ENCODE results near the gene POLR3H.
"Not testable (repeated sequence)": the region's sequence is repeated elsewhere in the genome, so short reads cannot be mapped to it uniquely, and the experiment has no call there.

POLR3H gene, protein sequence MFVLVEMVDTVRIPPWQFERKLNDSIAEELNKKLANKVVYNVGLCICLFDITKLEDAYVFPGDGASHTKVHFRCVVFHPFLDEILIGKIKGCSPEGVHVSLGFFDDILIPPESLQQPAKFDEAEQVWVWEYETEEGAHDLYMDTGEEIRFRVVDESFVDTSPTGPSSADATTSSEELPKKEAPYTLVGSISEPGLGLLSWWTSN

DNA sequence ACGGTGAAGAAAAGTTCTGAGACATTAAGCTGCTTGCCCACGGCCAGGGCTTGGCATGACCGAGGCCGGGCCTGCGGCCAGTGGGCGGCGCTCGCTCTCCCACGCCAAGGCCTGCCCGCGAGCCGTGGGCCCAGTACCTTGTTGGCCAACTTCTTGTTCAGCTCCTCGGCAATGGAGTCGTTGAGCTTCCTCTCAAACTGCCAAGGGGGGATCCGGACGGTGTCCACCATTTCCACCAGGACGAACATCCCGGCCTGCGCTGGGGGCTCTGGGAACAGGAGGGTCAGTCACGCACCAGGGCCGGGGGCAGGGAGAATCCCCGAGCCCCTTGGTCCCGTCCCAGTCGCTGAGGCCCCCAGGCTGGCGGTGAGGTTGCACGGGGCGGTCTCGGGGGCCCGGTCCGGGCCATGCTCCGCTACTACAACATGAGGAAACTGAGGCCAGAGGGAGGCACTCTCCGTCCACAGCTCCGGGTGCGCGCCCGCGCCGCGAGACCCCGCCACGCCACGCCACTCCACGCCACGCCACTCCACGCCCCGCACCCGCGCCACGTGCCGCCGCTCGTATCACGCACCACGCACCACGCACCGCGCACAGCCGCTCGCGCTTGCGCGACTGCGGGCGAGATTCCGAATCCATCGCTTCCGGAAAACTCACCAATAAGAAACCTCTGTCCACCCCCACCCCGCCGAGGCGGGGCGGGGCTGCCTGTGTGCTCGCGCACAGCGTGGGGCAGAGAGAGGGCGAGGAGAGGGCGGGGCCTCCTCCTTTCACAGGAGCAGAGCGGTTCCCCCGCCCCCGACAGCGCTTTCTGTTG is at the start of gene POLR3H:
POLR3H (minus strand) TSS at position 617 of the 817 bp plus-strand sequence; CDS start at position 248, 369 bp downstream.
- DNase-seq = peak; percentile 96 to 97

DNA sequence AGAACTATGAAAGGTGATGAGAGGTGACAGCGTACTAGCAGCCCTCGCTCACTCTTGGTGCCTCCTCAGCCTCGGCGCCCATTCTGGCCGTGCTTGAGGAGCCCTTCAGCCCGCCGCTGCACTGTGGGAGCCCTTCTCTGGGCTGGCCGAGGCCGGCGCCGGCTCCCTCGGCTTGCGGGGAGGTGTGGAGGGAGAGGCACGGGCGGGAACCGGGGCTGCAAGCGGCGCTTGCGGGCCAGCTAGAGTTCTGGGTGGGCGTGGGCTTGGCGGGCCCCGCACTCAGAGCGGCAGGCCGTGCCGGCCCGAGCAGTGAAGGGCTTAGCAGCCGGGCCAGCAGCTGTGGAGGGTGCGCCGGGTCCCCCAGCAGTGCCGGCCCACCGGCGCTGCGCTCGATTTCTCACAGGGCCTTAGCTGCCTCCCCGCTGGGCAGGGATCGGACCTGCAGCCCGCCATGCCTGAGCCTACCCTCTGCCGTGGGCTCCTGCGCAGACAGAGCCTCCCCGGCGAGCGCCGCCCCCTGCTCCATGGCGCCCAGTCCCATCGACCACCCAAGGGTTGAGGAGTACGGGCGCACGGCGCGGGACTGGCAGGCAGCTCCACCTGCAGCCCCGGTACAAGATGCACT is 49.2 kb upstream of the POLR3H start:
- DNase-seq = not testable (repeated sequence)

DNA sequence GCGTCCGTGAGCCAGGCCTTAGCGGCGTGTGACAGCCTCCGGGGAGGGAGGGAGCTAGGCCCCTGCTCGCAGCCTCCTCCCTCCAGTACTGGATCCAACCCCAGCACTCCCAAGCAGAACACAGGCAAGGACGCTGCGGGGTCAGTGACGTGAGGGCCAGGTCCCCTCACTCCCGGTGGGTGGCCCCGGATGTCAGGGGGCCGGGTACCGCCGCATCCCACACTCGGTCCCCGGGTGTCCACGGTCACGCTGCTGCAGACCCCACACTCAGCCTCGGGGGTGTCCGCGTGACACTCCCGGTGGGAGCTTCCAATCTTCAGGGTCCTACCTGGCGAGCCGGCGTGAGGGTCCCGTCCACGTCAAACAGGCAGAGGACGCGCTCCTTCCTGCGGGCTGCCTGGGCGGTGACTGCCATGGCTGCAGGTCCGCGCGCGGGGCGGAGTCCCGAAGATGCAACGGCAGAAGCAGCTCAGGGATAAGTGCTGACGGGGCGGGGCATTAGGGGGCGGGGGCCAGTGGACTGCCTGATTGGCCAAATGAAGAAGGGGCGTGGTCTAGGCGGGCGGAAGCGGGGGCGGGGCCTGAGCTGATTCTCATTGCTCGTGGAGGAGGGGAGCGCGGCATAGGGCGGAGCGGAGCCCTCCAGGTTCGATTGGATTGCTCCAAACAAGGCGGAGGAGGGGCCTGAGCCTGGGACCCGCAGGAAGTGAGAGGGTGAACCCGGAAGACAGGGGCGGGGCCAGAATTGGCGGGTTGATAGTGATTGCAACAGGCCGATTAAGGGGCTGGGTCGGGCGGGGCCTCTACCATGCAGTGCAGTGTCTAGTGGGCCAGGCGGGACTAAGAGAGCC is 45.3 kb upstream of the POLR3H start, which contains the start of gene PMM1:
PMM1 (minus strand) TSS at position 450 of the 851 bp plus-strand sequence; CDS start at position 415, 35 bp downstream.
- peak; percentile 100 for DNase-seq

DNA sequence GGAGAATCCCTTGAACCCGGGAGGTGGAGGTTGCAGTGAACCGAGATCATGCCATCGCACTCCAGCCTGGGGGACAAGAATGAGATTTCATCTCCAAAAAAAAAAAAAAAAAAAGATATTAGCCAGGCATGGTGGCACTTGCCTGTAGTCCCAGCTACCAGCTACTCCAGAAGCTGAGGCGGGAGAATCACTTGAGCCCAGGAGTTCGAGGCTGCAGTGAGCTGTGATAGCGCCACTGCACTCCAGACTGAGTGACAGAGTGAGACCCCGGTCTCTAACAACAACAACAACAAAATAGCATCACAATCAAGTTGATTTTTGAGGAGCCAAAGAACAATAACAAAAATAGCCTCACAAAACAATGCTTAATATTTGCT is 43.1 kb upstream of the POLR3H start:
- no peak for DNase-seq

DNA sequence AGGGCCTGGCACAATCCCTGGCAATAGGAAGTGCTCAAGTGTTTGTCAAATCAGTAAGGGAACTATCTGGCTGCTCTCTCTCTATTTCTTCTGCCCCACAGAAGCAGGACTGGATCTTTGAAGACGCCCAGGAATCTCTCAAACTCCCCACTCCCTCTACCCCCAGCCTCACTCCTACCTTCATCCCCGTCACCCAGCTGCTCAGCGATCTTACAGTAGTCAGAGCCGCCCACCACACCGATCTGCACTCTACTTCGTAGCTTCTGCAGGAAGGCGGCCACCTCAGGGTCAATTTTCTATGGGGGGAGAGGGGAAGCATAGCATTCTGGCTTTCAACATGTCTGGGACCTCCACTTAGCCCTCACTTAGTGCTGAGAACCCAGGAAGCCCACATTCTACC is 41.6 kb upstream of the POLR3H start:
- DNase-seq = no peak

DNA sequence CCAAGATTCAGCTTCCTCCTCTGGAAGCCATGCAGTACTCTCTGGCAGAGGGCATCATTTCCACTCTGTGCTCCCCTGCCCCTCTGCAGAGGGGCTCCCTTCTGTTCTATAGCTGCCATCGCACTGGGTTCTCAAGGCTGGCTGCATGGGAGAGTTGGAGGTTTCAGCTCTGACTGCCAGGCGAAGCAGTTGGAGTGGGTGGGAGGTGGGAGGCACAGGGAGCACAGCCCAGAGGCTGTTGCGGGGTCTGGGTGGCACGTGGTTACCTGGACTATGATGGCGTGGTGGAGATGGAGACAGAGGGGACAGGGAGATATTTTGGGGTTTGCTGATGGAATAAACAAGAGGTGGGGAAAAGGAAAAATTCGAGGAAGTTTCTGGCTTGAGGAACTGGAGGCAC is 40.6 kb upstream of the POLR3H start:
- no peak for DNase-seq

DNA sequence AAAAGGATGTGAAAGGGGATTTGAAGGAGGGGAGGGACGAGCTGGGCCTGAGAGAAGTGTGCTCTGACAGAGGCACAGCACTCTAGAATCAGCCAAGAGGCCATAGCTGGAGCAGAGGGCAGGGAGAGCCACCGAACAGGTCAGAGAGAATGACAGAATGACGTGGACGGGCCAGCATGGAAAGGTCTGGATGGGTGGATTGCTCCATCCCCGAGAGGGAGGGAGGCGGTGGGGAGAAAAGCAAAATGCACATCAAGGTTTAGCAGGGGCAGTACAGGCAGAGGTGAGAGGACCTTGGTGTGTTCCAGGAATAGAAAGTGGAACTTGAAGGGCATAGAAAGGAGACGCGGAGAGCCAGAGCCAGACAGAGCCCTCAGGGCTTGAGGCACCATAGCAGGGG is 38.4 kb upstream of the POLR3H start:
- no peak for DNase-seq

DNA sequence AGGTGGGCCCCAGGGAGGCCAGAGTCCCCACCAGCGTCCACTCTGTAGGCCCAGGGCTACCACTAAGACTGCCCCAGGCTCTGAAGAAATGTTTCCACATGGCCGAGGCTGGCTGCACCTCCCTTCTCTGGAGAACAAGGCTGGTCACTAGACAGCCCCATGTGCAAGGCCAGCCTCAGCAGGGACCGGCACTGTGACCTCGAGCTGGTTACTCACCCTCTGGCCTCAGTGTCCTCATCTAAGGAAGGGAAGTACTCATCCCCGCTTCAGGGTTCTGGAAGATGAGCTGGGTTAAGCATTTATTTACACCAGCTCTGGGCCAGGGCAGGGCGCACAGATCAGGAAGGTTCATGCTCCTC is 35.7 kb upstream of the POLR3H start:
- no peak for DNase-seq

DNA sequence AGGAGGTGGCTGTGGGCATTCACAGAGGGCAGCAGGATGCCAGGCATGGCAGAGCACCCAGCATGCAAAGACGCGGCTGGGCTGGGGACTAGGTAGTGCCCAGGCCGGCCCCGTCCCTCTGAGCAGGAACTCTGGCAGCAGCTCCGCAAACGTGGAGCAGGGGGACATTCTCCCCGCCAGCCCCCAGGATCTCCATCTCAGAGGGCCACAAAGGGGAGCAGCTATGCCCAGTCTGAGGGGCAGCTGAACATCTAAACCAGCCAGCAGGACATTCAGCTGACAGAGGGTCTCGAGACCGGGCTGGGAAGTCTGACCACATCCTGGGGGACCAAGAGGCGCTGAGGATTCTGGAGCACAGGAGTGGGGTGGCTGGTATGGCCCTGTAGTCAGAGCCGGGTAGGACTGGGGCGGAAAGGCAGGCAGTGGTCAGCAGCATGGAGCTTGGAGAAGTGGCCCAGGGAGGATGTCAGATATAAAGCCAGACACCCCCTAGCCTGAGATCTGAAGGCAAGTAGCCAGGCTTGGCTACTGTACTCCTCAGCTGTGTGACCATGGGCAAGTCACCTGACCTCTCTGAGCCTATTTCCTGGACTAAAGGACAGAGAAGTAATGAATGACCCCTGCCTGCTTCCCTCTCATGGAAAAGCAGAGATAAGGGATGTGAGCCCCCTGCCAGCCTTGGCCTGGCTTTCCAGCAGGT is 35.2 kb upstream of the POLR3H start:
- no peak for DNase-seq

DNA sequence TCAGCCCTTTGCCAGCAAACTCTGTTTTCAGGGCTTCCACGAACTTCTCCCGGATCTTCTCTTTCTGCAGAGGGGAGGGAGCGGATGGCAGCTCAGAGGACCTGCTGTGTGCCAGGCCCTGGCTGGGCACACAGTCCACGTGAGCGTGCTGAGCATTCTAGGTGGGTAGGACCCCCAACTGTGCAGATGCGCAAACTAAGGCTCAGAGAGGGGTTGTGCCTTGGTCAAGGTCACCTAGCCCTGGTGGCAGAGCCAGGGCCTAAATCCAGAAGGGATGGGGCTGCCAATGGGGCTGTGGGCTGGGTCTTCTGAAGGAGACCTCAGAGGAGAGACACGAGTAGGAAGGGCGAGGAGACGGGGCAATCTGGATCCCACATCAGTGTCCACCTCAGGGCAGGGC is 34.5 kb upstream of the POLR3H start:
- no peak for DNase-seq

DNA sequence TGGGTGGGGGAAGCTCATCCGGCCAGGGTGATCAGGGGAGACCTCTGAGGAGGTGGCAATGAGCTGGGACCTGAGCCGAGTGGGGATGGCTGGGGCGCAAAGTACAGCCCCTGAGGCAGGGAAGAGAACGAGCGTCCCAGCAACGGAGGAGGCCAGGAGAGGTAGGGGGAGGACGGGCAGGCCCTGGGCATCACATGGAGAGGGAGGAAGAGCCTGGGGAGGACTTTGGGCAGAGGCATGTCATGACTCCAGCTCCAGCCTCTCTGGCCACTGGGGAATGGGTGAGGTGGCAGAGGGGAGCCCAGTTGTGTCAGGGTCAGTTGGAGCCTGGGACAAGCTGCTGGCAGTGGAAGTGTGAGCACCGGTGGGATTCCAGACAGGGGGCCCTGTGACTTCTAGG is 33.8 kb upstream of the POLR3H start:
- no peak for DNase-seq

DNA sequence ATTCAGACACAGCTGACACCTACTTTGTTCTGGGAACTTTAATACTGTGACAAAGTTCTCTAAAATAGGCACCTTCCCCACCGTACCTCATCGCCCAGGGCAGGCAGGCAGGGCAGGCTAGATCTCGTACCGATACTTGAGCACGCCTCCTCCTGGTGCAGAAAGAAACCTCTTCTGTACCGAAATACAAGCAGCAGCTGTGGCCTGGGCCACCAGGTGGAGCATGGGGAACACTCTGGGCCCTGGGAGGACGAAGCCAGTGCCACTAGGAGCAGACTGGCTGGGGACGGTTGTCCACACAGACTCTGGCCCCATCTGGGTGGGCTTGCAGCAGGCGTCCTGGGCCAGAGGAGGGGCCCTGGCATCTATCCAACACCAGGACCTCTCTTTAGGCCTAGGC is 32.6 kb upstream of the POLR3H start:
- peak in 1 of 2 experiments; percentile 21 for DNase-seq

DNA sequence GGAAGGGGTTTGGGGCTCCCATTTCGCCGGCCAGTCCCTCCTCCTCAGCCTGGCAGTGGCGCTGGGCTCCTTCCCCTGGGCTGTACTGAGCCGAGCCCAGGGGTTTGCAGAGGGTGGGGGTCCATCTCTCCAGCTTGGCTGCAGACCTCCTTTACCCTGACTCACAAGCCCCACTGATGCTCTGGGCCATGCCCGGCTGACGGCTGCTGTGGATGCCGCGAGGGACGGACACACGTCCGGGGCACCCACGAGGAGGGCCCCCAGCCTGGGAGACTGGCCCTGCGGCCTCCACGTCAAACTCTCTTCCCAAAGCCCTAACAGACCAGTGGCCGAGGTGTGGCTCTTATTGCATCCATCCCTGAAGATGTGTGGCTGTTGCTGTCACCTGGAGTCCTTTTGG is 31.3 kb upstream of the POLR3H start:
- DNase-seq = no peak

DNA sequence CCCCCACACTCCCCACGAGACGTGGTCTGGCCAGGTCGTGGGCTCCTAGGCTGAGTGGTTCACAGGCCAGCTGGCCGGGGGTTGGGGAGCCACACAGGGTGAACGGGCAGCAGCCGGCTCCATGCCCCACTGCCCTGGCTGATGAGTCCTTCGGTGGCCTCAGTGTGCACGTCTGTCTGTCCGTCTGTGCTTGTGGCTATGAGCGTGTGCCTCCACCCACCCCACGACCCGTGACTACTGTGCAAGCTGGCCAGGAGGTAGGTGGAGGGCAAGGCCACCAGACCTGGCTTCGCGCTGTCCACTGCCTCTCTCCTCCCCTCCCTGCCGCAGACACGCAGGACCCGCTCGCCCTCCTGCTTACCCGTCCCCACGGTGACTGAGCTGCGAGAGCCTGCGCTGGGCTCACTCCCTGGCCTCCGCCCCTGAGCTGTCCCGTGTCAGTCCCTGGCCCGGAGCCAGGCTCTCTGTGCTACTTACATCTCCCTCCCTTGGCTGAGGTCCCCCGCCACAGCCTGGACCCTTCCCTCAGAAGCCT is 30.6 kb upstream of the POLR3H start:
- no peak for DNase-seq

DNA sequence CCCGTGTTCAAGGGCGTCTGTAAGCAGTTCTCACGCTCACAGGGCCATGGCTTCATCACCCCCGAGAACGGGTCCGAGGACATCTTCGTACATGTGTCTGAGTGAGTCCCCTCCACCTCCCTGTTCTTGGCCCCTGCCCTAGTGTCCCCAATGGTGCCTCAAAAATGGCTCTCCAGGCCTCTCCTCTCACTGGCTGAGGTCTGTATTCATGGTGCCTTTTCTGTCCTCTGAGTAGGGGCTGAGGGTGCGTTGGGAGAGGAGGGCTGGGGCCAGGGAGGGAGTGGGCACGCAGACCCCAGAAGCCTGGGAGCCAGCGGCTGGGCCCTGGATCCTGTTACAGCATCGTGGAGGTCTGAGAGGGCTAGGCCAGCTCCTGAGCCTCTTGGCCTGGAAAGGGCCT is 29.4 kb upstream of the POLR3H start:
- no peak for DNase-seq

DNA sequence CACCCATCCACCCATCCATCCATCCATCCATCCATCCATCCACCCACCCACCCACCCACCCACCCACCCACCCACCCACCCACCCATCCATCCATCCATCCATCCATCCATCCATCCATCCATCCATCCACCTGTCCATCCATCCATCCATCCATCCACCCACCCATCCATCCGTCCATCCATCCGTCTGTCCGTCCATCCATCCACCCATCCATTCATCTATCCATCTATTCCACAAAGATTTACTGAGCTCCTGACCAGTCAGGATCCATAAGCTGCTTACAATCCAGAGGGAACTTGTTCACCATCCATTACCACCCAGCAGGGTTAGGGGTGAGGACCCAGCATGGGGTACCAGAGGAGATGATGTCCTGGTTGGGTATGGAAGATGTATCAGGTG is 28.0 kb upstream of the POLR3H start:
- DNase-seq = not testable (repeated sequence)

DNA sequence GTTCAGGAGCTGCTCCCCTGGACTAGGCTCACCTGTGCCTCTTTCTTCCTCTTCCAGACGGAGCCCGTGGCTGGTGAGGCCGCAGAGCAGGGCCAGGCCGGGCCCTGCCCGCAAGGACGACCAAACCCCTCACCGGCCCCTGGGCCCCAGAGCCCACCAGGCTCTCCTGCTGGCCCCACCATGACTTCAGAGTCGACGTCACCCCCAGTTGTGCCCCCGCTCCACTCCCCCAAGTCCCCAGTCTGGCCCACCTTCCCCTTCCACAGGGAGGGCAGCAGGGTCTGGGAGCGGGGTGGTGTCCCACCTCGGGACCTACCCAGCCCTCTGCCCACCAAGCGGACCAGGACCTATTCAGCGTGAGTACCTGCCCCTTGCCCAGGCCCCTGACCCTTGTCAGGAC is 27.5 kb upstream of the POLR3H start:
- DNase-seq = no peak

DNA sequence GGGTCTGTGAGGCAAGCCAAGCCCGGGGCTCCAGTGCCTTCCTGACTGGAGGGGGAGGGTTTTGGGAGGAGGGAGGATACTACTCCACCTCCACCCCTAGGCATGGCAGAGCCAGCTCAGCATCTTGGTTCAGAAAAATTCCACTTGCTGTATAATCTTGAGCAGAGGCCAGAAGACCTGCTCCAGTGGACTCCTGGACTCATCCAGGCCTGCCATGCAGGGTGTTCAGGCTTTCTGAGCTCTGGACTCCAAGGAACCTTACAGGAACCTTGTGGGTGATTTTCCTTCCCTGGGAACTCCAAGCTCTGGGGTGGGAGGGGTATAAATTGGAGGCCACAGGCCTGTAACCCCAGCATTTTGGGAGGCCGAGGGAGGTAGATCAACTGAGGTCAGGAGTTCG is 26.0 kb upstream of the POLR3H start:
- DNase-seq = no peak

DNA sequence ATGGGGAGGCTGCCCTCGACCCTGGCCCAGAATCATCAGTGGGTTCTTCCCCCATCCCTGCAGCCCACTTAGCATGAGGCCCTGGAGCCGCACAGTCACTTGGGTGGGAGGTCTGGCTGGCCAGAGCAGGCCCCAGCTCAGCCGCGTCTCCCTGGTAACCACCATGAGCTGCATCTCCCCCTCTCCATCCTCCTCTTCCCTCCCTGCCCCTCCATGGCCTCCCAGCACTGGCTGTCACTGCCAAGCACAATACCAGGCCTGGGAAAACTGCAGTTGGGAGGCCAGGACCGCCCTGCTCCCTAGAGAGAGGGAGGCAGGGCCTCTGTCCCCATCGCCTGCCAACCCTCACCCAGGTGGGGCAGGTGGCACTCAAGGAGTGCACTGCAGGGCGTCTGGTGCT is 24.5 kb upstream of the POLR3H start:
- DNase-seq = no peak

DNA sequence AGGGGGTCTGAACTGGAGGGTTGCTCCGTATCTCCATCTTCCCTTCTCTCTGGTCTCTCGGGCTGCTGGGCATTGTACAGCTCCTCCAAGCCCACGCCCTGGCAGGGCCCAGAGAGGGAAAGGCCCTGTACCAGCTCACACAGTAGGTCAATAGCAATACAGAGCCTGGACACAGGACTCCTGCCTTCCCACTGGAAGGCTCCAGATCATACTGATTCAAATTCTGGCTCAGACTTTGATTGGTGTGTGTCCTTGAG is 23.2 kb upstream of the POLR3H start:
- no peak for DNase-seq

DNA sequence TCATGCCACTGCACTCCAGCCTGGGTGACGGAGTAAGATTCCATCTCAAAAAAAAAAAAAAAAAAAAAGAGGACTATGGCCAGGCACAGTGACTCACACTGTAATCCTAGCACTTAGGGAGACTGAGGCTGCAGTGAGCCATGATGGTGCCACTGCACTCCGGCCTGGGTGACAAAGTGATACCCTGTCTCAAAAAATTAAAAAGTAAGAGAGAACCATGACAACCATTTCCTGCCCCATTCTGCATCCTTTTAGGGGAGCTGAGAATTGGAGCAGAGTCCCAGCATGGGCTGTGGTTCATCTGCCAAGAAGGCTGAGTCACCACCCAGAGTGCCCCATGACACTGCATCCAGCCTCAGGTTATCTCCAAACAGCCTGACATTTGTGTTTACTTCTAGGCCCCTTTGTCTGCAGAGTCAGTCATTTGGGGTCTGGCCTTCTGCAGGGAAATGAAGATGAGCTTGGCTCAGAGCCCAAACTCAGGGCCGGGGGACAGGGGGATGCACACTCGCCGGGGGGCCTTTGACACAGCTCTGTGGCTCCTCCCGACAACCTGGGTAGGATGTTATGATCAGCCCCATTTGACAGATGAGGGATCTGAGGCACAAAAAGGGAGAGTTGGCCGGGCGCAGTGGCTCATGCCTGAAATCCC is 21.3 kb upstream of the POLR3H start:
- DNase-seq = no peak

DNA sequence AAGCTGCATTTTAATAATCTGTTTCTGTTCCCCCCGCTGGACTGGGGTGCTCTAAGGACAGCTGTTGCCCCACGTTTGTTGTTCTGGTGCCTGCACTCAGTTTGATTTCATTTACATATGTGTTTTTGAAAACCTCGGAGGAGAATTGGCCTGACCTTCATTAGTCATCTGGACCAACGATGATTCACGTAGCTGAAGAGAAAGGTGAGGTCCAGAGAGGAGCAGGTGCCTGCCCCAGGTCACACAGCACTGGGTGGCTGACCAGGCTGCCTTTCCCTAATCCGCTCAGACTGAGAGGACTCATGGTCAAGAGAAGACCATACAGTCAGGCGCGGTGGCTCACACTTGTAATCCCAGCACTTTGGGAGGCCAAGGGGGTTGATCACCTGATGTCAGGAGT is 20.3 kb upstream of the POLR3H start:
- no peak for DNase-seq

Measured in activated CD4-positive, alpha-beta T cell treated with anti-CD3 and anti-CD28 coated beads, Interleukin-2, amount 50 U/mL, for 4 hours (primary cell).